Heart right ventricle (tissue), 16 donors: ENCODE results near the gene TROAP. TPM values are rescaled to one million over a fixed set of nuclear protein-coding genes. Genes with fewer than 3 reads are reported as not detected.
A peak's percentile ranks its signal among the peaks of the same experiment; 100 is the strongest.

Source experiments
- ATAC-seq, 8 donors: fragments of 200-7000 bp; cut with Tn5 transposase; one replicate each; pipeline ENCODE4 v1.9.1; 2020; ENCODE audit warnings: mild to moderate bottlenecking in 8 of 8, moderate library complexity in 8 of 8, moderate number of reproducible peaks in 1 of 8
- DNase-seq, 2 donors: peaks; one replicate each; pipeline ENCODE4 v3.0.0-alpha.2; 2020
- H3K27ac ChIP-seq, 10 donors: fragments of 200-600 bp; sonication (generic) in 2 of 10; one replicate each; pipeline versions ENCODE4 v1.5.0 to v1.8.0; 2020 to 2022; ENCODE audit warnings: mild to moderate bottlenecking in 3 of 10
- H3K27me3 ChIP-seq, 7 donors: fragments of 200-600 bp; one replicate each; pipeline ENCODE4 v1.8.0; 2021 to 2022; ENCODE audit warnings: mild to moderate bottlenecking in 2 of 7
- H3K36me3 ChIP-seq, 9 donors: fragments of 200-600 bp; sonication (generic) in 1 of 9; one replicate each; pipeline versions ENCODE4 v1.5.0 to v1.8.0; 2020 to 2022; ENCODE audit warnings: mild to moderate bottlenecking in 2 of 9
- H3K4me1 ChIP-seq, 9 donors: fragments of 200-600 bp; sonication (generic) in 1 of 9; one replicate each; pipeline versions ENCODE4 v1.5.0 to v1.8.0; 2020 to 2022; ENCODE audit warnings: mild to moderate bottlenecking in 4 of 9
- H3K4me3 ChIP-seq, 10 donors: fragments of 200-600 bp; sonication (generic) in 2 of 10; one replicate each; pipeline versions ENCODE4 v1.5.0 to v1.8.0; 2020 to 2022; ENCODE audit warnings: mild to moderate bottlenecking in 7 of 10, moderate library complexity in 2 of 10
- H3K9me3 ChIP-seq, 11 donors: fragments of 200-600 bp in 10 of 11; sonication (generic) in 2 of 11; one replicate each; pipeline versions ENCODE4 v1.5.0 to v1.8.0; 2013 to 2022; ENCODE audit warnings: mild to moderate bottlenecking in 2 of 11, control low read depth in 1 of 11, moderate library complexity in 1 of 11
- CTCF ChIP-seq, 9 donors: fragments of 200-600 bp; sonication (generic) in 2 of 9; IDR thresholded peaks; one replicate each; pipeline versions ENCODE4 v1.5.0 to v1.8.0; 2021 to 2022; ENCODE audit warnings: antibody characterized with exemption in 9 of 9, mild to moderate bottlenecking in 5 of 9, moderate library complexity in 1 of 9
- WGBS, 2 donors: extraction: QIAGEN DNeasy Blood & Tissue Kit; methylation state at CpG; one replicate each; pipeline ENCODE4 v1.1.7; 2013; ENCODE audit warnings: inconsistent platforms in 1 of 2; 5-methylcytosine and 5-hydroxymethylcytosine counted together
- intact Hi-C, 10 donors: fragments of 100-400 bp; cut with DNase I; formaldehyde crosslinking; loops; one replicate each; pipeline versions ENCODE4 v1.11.1 to v1.14.2; 2022
- polyA plus RNA-seq, 2 donors: library from polyadenylated mRNA; stranded (reverse); fragments of 200-250 nt; gene quantifications; one replicate each; pipeline ENCODE4 v1.2.3, GENCODE V29; 2013
- total RNA-seq, 10 donors: library from RNA; stranded (reverse); fragmentation: NEBNext Ultra II Directional in 3 of 10; extraction: Animal tissue kit (Norgen Biotek cat#: 25700) in 3 of 10; gene quantifications; one replicate each; pipeline versions ENCODE4 v1.2.1 to v1.2.4, GENCODE V29; 2021 to 2023
- donor health status: Arrhythmogenic right ventricular cardiomyopathy.
- donor health status: ischemic (EF 13 %, LVEDD 7.1; RV severe dilation, severe dysfunction).
- donor health status: healthy with polysubstance abuse.
- donor health status: DM: no; HTN: yes; CAD: no.
- donor health status: DM: no; HTN: no; CAD: no.
- donor health status: ischemic (EF 25% LVEDD 6.9; RV normal size, moderate dysfunction).
- donor health status: ischemic (EF 25% LVEDD 5.7; RV mildly dilated, moderate dysfunction).
- donor health status: healthy.
- donor health status: DM: yes; HTN: yes; CAD: no.
- donor health status: Ischemic cardiomyopathy.
- donor health status: ischemic (EF 35%, LVEDD 5.7; RV mildly dilated, moderate dysfunction).
- donor health status: nonischemic (EF 11% LVEDD 7.7; RV severe dilation, severe dysfunction).
- donor health status: DM: yes; HTN: yes; CAD: no.
- donor health status: PGD.
- donor health status: ischemic (EF 29% LVEDD 5.4; RV normal size, mild dysfunction).
- donor health status: nonischemic (EF 23%, LVEDD 6.1; RV moderate dilation, normal function).

TROAP gene
- total and polyA plus RNA-seq, 12 donors: 0.20 to 4.9 (median 0.72) TPM; not detected in 3

GRCh38 chr12:49327887-49328286, 4.8 kb downstream of the TROAP start:
- WGBS, 2 donors: 99 to 100% methylated on average over 2 of the region's 2 CpGs
- H3K27me3 ChIP-seq: peaks cover 0 to 21% (median 6%) of the 10 kb centered on the region in 7 donors
- TF ChIP-seq CTCF (IDR thresholded peaks at IDR 0.05): no peak
- no peak for ATAC-seq
- H3K27ac ChIP-seq: no peak overlapping the region
- no peaks in the 10 kb centered on the region for H3K9me3 ChIP-seq
- H3K4me3 ChIP-seq: no peak overlapping the region
- intact Hi-C loops: no loop called here
- no peak for DNase-seq
- H3K36me3 ChIP-seq: peaks cover 0 to 16% (median 0%) of the 10 kb centered on the region in 9 donors
- peaks cover 0 to 22% (median 6%) of the 10 kb centered on the region in 9 donors for H3K4me1 ChIP-seq

GRCh38 chr12:49328816-49329215, 5.8 kb downstream of the TROAP start:
- ATAC-seq: no peak
- H3K9me3 ChIP-seq: no peaks in the 10 kb centered on the region
- no peak for DNase-seq
- 96% methylated on average over 12 of the region's 12 CpGs for WGBS, 2 donors
- no peak overlapping the region for H3K27ac ChIP-seq
- H3K27me3 ChIP-seq: peaks cover 0 to 30% (median 15%) of the 10 kb centered on the region in 7 donors
- intact Hi-C loops: no loop called here
- H3K4me1 ChIP-seq: peaks cover 0 to 24% (median 6%) of the 10 kb centered on the region in 9 donors
- peaks cover 0 to 16% (median 0%) of the 10 kb centered on the region in 9 donors for H3K36me3 ChIP-seq
- no peak overlapping the region for H3K4me3 ChIP-seq
- no peak for TF ChIP-seq CTCF (IDR thresholded peaks at IDR 0.05)

- H3K4me3 ChIP-seq: no peak overlapping the region
- H3K36me3 ChIP-seq: peaks cover 0 to 16% (median 0%) of the 10 kb centered on the region in 9 donors
- no peak for ATAC-seq
- H3K4me1 ChIP-seq: peaks cover 0 to 24% (median 6%) of the 10 kb centered on the region in 9 donors
- 88 to 91% methylated on average over 7 of the region's 7 CpGs for WGBS, 2 donors
- no peaks in the 10 kb centered on the region for H3K9me3 ChIP-seq
- H3K27ac ChIP-seq: no peak overlapping the region
- intact Hi-C loops: loop anchor here in 1 of 10 donors (5.0 kb wide), 1 partner anchor 33 kb away; the partner anchor contains the start of gene PRPH
- H3K27me3 ChIP-seq: peaks cover 6 to 43% (median 29%) of the 10 kb centered on the region in 7 donors
- TF ChIP-seq CTCF (IDR thresholded peaks at IDR 0.05): no peak
- no peak for DNase-seq
Measured at GRCh38 chr12:49330032-49330619, 7.1 kb downstream of the TROAP start.

- 80 to 82% methylated on average over 14 of the region's 14 CpGs for WGBS, 2 donors
- TF ChIP-seq CTCF (IDR thresholded peaks at IDR 0.05): no peak
- Histone ChIP-seq H3K27me3 (peaks cover 10 to 50% (median 35%) of the 10 kb centered on the region in 7 donors), H3K4me1 (peaks cover 0 to 24% (median 6%) of the 10 kb centered on the region in 9 donors), H3K27ac (no peak overlapping the region), H3K9me3 (no peaks in the 10 kb centered on the region), H3K36me3 (peaks cover 0 to 16% (median 0%) of the 10 kb centered on the region in 9 donors), H3K4me3 (no peak overlapping the region)
- DNase-seq (no peak), ATAC-seq (peak in 1 of 8 donors; percentile 7)
- intact Hi-C loops: loop anchor here in 1 of 10 donors (5.0 kb wide), 1 partner anchor 34 kb away; the partner anchor contains the start of gene PRPH
Measured at GRCh38 chr12:49330631-49331379, 7.8 kb downstream of the TROAP start.
